GM18861 (cell line): ENCODE measurements around the gene WDR93.
"Not testable (repeated sequence)": the region's sequence is repeated elsewhere in the genome, so short reads cannot be mapped to it uniquely, and the experiment has no call there.

ENCODE experiments used
- ATAC-seq: cut with Tn5 transposase; IDR thresholded peaks from one replicate; pipeline ENCODE4 v1.9.1; 2021; ENCODE audit not compliant: unreplicated experiment

Gene WDR93

DNA sequence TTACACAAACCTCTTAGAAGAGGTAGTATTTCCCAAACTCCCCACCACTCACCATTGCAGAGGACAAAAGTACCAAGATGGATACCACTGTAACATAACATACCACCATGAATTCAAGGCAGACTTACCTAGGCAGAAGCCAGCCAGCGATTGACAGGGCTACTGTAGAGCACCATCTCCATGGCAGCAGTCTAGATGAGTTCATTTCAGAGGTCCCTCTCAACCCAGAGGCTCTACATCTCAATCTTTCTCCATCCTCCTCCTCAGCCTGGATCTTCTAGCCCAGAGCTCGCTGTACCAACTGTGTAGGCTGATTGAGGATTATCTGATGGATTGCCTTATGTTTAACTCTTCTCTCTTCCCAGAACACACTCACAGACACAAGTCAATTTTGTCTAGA, 9.5 kb upstream of the WDR93 start:
- no peak for ATAC-seq

DNA sequence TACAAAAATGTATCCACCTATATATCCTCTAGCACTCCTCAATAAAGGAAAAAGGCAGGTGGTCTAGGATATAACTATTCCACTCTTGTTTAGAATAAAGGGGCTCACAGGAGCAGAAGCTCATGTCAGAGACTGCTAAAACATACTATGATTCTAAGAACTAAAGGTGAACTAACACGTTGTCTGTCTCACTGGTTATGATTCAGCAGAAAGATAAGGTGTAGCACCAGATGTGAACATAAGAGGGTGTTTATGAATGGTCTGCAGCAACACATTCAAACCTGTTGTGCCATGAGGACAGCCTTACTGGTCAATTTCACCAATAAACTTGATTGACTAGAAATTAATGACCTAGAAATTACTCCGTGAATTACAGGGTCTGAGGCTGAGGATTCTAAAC, 4.6 kb upstream of the WDR93 start:
- ATAC-seq, result no peak

DNA sequence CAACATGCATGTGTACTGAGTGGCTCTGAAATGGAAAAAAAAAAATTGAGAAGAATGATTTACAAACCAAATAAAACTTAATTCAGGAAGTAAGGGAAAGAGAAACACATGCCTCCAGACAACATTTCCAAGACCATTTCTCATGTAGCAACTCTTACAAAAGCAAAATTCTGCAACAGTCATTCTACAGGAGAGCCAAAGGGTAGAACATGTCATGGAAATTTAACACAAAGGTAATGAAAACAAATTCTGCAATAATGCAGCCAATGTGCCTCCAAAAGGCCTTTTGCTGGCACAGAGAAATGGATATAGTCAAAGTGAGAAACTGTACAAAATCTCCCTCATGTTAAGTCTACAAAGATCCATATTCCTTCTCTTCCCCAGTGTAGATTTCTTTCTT, 4.1 kb upstream of the WDR93 start:
- no peak for ATAC-seq

DNA sequence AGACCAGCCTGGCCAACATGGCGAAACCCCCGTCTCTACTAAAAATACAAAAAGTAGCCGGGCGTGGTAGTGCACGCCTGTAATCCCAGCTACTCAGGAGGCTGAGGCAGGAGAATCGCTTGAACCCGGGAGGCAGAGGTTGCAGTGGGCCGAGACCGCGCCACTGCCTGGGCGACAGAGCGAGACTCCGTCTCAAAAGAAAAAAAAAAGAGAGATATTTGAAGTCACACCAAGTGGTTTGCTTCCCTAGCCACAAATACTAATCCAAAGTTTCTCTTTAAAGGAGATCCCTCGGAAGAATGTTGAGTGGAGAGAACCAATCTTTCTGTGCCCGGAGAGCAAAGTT, 708 bp upstream of the WDR93 start:
- not testable (repeated sequence) for ATAC-seq

DNA sequence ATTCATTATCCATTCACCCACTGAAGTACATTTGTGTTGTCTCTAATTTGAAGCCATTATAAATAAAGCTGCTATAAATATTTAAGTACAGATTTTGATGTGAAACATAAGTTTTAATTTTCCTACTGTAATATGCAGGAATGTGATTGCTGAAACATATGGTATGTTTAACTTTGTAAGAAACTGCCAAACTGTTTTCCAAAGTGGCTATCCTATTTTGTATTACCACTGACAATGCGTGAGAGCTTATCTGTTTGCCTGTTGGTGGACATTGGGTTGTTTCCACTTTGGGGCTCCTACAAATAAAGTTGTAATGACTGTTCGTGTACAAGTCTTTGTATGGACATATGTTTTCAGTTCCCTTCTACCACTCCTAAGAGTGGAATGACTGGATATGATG, 2.5 kb downstream of the WDR93 start:
- ATAC-seq, result no peak

DNA sequence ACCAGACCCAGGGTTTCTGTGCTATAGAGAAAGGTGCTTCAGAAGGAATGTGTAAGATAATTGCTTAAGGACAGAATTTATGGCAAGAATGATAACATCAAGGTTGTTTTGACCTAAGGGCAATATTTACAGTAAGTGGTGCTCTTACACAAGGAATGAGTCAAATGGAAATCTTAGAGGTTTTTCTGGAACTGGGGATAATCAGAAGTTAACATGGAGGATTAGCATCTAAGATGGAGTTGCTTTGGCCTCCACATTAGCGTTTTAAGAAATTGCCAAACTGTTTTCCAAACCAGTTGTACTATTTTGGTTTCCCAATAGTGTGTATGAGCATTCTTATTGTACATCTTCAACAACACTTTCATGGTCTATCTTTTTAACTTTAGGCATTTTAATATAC, 3.1 kb downstream of the WDR93 start:
- ATAC-seq, result no peak

- ATAC-seq, result no peak
Observed at GRCh38 chr15:89695198-89695597, 4.6 kb downstream of the WDR93 start.

DNA sequence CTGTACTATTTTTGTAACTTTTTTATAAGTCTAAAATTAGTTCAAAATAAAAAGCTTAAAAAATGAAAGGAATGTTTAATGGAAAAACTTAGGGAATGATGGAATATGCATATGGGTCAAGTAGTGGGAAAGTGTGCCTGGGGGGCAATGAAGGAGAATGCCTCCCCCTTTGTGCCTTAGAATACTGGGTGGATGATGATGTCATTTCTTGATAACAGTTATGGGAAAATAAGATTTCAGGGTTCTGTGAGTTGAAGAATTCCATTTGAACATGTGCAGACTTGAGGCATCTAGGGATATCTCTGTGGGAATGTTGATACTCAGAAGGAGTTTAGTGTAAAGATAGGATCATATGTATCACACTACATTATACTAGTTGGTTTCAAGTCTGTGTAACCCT, 13.8 kb downstream of the WDR93 start:
- no peak for ATAC-seq

DNA sequence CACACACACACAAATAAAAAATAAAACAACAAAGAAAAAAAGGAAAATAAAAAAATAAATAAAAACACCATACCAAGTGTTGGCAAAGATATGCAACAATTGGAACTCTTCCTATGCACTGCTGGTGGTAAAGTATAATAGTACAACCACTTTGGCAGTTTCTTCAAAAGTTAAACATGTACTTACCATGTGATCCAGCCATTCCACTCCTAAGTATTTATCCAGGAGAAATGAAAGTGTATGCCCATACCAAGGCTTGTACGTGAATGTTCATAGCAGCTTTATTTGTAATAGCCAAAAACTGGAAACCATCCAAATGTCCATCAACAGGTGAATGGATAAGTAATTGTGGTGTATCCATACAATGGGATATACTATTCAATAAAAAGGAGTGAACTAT, 17.0 kb downstream of the WDR93 start:
- no peak for ATAC-seq

- ATAC-seq, result no peak
Observed at GRCh38 chr15:89714775-89715174, 24.2 kb downstream of the WDR93 start.

GRCh38 chr15:89723031-89723430, 32.4 kb downstream of the WDR93 start:
- ATAC-seq, result no peak

DNA sequence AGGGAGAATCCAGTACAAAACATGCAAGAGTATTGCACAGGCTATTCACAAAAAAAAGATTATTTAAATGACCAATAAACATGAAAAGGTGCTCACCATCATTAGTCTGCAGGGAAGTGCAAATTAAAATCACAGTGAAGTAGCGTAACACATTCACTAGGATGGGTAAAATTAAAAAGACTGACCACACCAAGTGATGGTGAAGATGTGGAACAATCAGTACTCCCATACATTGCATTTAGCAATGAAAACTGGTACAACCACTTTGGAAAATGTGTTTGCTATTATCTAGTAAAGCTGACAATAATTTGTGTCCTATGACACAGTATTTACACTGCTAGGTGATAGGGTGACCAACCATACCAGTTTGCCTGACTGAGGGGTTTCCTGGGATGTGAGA, 34.0 kb downstream of the WDR93 start:
- ATAC-seq, result no peak

GRCh38 chr15:89725064-89725463, 34.5 kb downstream of the WDR93 start:
- ATAC-seq, result no peak

DNA sequence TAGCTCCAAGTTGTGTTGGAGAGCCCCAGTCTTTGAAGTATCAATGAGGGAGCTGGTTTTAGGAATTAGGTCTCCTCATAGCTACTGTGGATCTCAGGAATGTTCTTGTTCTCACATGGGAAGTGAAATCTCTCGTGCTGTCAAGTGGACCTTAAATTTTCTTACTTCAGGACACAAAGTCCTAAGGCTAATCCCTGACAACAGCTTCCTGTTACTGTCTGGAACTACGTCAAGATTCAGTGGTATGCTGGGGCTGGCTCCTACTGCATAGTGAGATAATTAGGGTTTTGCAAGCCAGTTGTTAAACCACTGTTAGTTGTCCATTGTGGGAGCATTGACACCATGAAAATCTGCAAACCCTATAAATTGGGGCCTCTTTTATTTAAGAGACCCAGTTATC, 37.6 kb downstream of the WDR93 start:
- no peak for ATAC-seq

DNA sequence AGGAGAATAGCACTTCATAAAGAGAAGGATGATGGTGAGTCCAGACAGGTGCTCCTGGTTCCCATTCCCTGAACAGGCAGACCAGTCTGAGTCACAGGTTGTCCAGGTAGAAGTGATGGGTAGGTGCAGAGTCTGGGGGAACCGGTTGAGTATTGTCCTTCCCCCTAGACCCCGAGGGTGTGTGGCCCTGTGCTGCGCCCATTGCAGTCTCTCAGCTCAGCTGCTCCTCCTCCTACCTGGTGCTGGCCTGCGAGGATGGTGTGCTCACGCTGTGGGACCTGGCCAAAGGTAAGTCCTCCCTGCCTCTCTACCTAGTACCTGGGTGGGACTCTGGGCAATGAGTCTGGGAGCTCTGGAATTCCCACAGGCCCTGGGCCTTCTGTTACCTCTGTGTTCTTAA, 40.7 kb downstream of the WDR93 start:
- ATAC-seq, result no peak

DNA sequence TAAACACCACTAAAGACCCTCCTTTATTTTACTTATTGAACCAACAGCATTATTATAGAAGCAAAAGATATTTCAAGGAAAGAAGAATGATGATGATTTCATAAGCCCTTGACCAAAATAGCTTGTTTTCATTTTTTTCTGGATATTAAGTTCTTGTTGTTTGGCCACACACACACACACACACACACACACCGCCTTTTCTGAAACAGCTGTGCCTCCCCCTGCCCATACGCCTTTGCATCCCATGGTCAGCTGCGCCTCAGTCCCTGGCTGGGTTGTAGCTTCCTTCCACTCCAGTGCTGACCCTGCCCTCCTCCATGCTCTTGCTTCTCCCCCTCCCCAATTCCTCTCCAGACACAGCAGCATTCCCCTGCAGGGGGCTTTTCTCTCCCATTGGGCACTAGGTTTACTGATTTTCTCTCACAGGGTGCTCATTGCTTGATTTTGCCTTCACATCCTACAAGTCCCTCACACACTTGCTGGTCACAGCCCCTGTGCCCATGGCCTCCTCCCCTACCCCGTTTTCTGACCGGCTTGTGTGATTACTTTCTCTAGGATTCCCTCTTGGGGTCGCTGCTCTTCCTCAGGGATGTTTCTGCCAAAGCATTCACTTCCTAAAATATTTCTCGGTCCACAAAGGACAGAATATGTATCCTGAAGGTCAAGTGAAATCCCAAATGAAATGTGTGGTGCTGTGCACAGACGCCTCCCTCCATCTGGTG, 42.0 kb downstream of the WDR93 start:
- no peak for ATAC-seq

GRCh38 chr15:89735773-89736172, 45.2 kb downstream of the WDR93 start:
- ATAC-seq, result no peak

DNA sequence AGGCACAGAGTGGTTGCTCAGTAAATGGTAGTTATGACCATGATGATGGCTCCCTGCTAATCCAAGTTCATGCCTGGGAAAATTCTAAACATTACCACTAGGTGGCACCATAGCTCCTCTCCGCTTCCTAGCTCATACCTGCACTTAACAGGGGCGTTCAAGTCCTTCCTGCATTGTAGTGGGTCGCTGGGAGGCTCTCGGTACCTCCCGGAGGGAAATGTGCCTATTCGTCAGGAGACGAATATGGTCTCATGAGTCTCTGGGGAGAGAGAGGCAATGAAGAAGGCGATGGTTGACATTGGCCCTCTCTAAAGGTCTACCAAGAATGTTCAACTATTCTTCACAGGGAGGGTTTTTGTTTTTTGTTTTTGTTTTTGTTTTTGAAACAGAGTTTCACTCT, 49.5 kb downstream of the WDR93 start:
- ATAC-seq, result no peak

DNA sequence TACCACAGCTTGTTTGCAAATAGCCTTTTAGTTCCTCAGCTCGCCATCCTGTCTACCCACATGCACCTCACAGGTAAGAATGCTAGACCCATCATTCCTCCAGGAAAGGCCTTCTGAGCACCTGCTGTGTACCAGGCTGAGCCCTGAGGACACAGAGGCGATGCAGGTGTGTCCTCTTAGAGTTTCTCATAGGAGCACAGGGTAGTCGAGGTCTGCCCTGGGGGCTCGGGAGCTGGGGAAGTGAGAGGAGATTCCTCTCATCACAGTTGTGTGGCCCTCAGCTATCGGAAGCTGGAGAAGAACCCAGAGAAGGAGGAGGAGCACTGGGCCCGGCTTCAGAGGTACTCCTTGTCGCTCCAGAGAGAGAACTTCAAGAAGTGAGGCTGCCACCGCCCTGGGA, 52.4 kb downstream of the WDR93 start:
- no peak for ATAC-seq

DNA sequence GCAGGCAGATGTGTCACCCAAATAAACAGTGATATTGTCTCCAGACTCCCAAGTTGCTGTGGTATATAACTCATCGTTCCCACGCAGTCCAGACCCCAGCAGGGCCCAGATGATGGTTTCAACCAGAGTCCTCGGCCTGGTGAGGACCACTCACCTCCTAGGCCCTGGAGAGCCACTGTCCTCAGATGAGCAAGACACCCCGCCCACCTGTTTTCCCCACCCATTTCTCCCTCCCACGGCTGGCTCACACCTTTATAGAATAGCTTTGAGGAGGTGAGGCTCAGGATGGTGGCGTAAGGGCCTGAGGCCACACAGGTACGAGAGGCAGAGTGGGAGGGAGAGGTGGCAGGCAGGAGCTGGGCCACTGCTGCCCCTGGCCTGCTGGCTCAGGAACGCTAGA, 53.0 kb downstream of the WDR93 start:
- ATAC-seq, result no peak

DNA sequence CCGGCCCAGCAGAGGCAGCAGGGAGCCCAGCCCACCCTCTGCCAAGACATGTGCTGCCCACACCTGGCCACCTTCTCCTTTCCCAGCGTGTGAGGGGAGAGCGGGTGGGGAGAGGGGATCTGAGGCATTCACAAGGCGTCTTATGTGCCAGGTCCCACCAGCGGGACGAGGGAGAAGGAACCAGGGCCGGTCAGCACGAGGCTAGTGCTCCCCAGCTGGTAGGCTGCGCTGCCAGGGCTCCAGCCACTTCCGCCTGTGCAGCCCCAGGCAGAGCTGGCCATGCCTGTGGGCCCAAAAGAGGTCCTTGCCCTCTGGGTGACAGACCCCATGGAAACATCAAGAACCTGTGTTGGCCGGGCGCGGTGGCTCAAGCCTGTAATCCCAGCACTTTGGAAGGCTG, 54.5 kb downstream of the WDR93 start:
- no peak for ATAC-seq

DNA sequence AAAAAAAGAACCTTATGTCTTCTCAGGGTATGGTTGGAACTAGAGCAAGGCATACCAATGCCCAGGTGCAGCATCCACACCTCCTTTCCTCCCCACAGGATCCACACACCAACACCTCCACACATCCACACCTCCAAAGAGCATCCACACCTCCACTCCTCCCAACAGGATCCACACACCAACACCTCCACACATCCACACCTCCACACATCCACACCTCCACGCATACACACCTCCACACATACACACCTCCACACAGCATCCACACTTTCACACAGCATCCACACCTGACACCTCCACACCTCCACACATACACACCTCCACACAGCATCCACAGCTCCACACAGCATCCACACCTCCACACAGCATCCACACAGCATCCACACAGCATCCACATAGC, 55.2 kb downstream of the WDR93 start:
- no peak for ATAC-seq

DNA sequence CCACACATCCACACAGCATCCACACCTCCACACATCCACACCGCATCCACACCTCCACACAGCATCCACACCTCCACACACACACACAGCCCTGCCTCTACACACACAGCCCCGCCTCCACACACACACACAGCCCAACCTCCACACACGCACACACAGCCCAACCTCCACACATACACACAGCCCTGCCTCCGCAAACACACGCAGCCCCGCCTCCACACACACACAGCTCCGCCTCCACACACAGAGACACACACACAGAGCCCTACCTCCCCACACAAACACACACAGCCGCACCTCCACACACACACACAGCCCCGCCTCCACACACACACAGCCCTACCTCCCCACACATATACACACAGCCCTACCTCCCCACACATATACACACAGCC, 55.8 kb downstream of the WDR93 start:
- no peak for ATAC-seq
